CD8-positive, alpha-beta memory T cell (primary cell): Measurements from ENCODE around the gene HERC4. TPM values are rescaled to one million over a fixed set of nuclear protein-coding genes. Genes with fewer than 3 reads are reported as not detected.
"Not testable (repeated sequence)": the region's sequence is repeated elsewhere in the genome, so short reads cannot be mapped to it uniquely, and the experiment has no call there.

Experiments
- CTCF ChIA-PET: fragments of 350-600 bp; sonication (Branson Sonifier 250); formaldehyde crosslinking; loops from one replicate; lab custom pipeline; 2021; ENCODE audit warnings: antibody characterized with exemption; lab: Charles Lee
- POLR2A ChIA-PET: fragments of 350-600 bp; sonication (Branson Sonifier 250); formaldehyde crosslinking; loops from one replicate; lab custom pipeline; 2021; ENCODE audit warnings: antibody characterized with exemption; lab: Charles Lee
- DNase-seq, 5 donors: peaks; one replicate each; pipeline versions ENCODE4 v3.0.0 to v3.0.0-alpha.2; 2020 to 2022; ENCODE audit warnings: mixed read lengths in 1 of 5
- H3K27ac ChIP-seq: one replicate; pipeline ENCODE4 v1.7.0; 2013; ENCODE audit warnings: low read depth, mild to moderate bottlenecking, low read length, moderate library complexity
- H3K27me3 ChIP-seq: 2 replicates; pipeline ENCODE4 v1.7.0; 2013; ENCODE audit warnings: low read length, mild to moderate bottlenecking; ENCODE audit not compliant: insufficient read depth, poor library complexity, severe bottlenecking
- H3K36me3 ChIP-seq: 2 replicates; pipeline ENCODE4 v1.7.0; 2013; ENCODE audit warnings: mild to moderate bottlenecking, low read length, moderate library complexity; ENCODE audit not compliant: insufficient read depth
- H3K4me1 ChIP-seq: 2 replicates; pipeline ENCODE4 v1.7.0; 2013; ENCODE audit warnings: mild to moderate bottlenecking, low read length, moderate library complexity; ENCODE audit not compliant: insufficient read depth
- H3K4me3 ChIP-seq: 2 replicates; pipeline ENCODE4 v1.7.0; 2013; ENCODE audit warnings: mild to moderate bottlenecking, low read length
- H3K9me3 ChIP-seq: 2 replicates; pipeline ENCODE4 v1.7.0; 2013; ENCODE audit warnings: mild to moderate bottlenecking, low read length
- H3K27ac Mint-ChIP-seq, 8 donors: one replicate each; pipeline ENCODE4 v1.8.0; 2020 to 2021; ENCODE audit warnings: mixed read lengths in 8 of 8, mild to moderate bottlenecking in 6 of 8, inconsistent platforms in 3 of 8, moderate library complexity in 3 of 8
- H3K27me3 Mint-ChIP-seq, 2 donors: one replicate each; pipeline ENCODE4 v1.8.0; 2020 to 2021; ENCODE audit warnings: mixed read lengths in 2 of 2, mild to moderate bottlenecking in 1 of 2, moderate library complexity in 1 of 2
- H3K36me3 Mint-ChIP-seq, 3 donors: one replicate each; pipeline ENCODE4 v1.8.0; 2020 to 2021; ENCODE audit warnings: mixed read lengths in 3 of 3, inconsistent platforms in 1 of 3, mild to moderate bottlenecking in 1 of 3
- H3K4me1 Mint-ChIP-seq, 3 donors: one replicate each; pipeline ENCODE4 v1.8.0; 2020 to 2021; ENCODE audit warnings: mixed read lengths in 3 of 3, inconsistent platforms in 1 of 3, mild to moderate bottlenecking in 1 of 3
- H3K4me3 Mint-ChIP-seq, 7 donors: one replicate each; pipeline ENCODE4 v1.8.0; 2020 to 2021; ENCODE audit warnings: mixed read lengths in 7 of 7, mild to moderate bottlenecking in 6 of 7, moderate library complexity in 4 of 7, inconsistent platforms in 2 of 7
- H3K9me3 Mint-ChIP-seq, 5 donors: one replicate each; pipeline ENCODE4 v1.8.0; 2020 to 2022; ENCODE audit warnings: mixed read lengths in 5 of 5, mild to moderate bottlenecking in 3 of 5, moderate library complexity in 2 of 5, inconsistent platforms in 1 of 5
- polyA plus RNA-seq: library from polyadenylated mRNA; unstranded; fragments of 300-500 nt; fragmentation: Illumina TruSeq; gene quantifications from one replicate; pipeline ENCODE4 v1.2.3, GENCODE V29; 2021
- total RNA-seq, 2 experiments: library from RNA; stranded (reverse); gene quantifications; one replicate each; pipeline ENCODE4 v1.2.3, GENCODE V29; 2021

The HERC4 gene
- total and polyA plus RNA-seq, 3 experiments from 2014 or later = 19.0 to 41.6 (median 41.0) TPM

GRCh38 chr10:68077026-68077425 is 1.9 kb upstream of the HERC4 start:
- no peak for DNase-seq
- Mint-ChIP-seq H3K4me1 (peaks cover 24 to 30% (median 28%) of the 10 kb centered on the region in 3 donors), H3K27me3 (peaks cover 0 to 4% of the 10 kb centered on the region in 2 donors), H3K4me3 (peak overlapping the region in 1 of 7 donors; percentile 81), H3K36me3 (peaks cover 0 to 8% (median 4%) of the 10 kb centered on the region in 3 donors), H3K9me3 (no peaks in the 10 kb centered on the region), H3K27ac (peak overlapping the region in 1 of 8 donors; percentile 36)
- Histone ChIP-seq H3K4me1 (peaks cover 17% of the 10 kb centered on the region), H3K36me3 (no peaks in the 10 kb centered on the region), H3K9me3 (no peaks in the 10 kb centered on the region), H3K27me3 (no peaks in the 10 kb centered on the region), H3K4me3 (no peak overlapping the region), H3K27ac (no peak overlapping the region)
- ChIA-PET POLR2A (interaction anchor here (0.7 kb wide), 1 partner anchor 40 kb away, joined by 6 read pairs; no protein-coding TSS in a partner anchor), CTCF (no interaction called here)

GRCh38 chr10:68076081-68076480 is 998 bp upstream of the HERC4 start:
- H3K27me3 ChIP-seq, H3K27me3 Mint-ChIP-seq, H3K27ac ChIP-seq, CTCF ChIA-PET, H3K4me3 ChIP-seq, H3K9me3 Mint-ChIP-seq, H3K9me3 ChIP-seq, POLR2A ChIA-PET, DNase-seq, H3K36me3 ChIP-seq: not testable (repeated sequence)
- H3K27ac Mint-ChIP-seq = peak overlapping the region in 3 of 8 donors; percentile 22 to 78 (median 42)
- peaks cover 34 to 39% (median 38%) of the 10 kb centered on the region in 3 donors for H3K4me1 Mint-ChIP-seq
- peaks cover 26% of the 10 kb centered on the region for H3K4me1 ChIP-seq
- peaks cover 0 to 16% (median 4%) of the 10 kb centered on the region in 3 donors for H3K36me3 Mint-ChIP-seq
- peak overlapping the region in 3 of 7 donors; percentile 19 to 97 (median 94) for H3K4me3 Mint-ChIP-seq

DNA sequence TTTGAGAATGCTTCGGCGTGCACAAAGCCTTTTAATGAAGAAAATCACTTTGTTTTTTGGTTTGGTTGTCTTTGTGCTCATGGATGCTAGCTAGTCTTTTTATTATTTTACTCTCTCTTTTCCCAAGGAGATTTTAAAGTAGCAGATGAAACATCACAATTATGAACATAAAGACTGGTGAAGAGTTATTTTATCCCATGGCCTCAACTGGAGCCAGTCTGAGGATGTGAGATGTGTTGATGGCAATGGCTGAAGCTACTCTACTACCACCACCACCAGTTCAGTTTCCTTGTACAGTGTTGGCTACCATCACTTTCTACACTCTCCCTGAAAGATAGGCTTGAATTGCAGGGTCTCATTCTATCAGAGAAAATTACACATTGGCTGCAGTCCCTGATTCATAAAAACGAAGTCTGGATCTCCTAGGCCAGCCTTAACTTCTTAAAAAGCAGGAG is 494 bp upstream of the HERC4 start:
- H3K36me3 ChIP-seq = peaks cover 7% of the 10 kb centered on the region
- Mint-ChIP-seq H3K4me1 (peaks cover 39 to 44% (median 43%) of the 10 kb centered on the region in 3 donors), H3K36me3 (peaks cover 0 to 21% (median 9%) of the 10 kb centered on the region in 3 donors), H3K27ac (peak overlapping the region; percentile 78 to 96 (median 88)), H3K4me3 (peak overlapping the region; percentile 93 to 98 (median 96)), H3K9me3 (no peaks in the 10 kb centered on the region), H3K27me3 (peaks cover 0 to 4% of the 10 kb centered on the region in 2 donors)
- peak overlapping the region; percentile 73 for H3K4me3 ChIP-seq
- H3K4me1 ChIP-seq = peaks cover 31% of the 10 kb centered on the region
- ChIA-PET POLR2A (no interaction called here), CTCF (no interaction called here)
- no peaks in the 10 kb centered on the region for H3K27me3 ChIP-seq
- peak overlapping the region; percentile 43 for H3K27ac ChIP-seq
- H3K9me3 ChIP-seq = no peaks in the 10 kb centered on the region
- DNase-seq = no peak

DNA sequence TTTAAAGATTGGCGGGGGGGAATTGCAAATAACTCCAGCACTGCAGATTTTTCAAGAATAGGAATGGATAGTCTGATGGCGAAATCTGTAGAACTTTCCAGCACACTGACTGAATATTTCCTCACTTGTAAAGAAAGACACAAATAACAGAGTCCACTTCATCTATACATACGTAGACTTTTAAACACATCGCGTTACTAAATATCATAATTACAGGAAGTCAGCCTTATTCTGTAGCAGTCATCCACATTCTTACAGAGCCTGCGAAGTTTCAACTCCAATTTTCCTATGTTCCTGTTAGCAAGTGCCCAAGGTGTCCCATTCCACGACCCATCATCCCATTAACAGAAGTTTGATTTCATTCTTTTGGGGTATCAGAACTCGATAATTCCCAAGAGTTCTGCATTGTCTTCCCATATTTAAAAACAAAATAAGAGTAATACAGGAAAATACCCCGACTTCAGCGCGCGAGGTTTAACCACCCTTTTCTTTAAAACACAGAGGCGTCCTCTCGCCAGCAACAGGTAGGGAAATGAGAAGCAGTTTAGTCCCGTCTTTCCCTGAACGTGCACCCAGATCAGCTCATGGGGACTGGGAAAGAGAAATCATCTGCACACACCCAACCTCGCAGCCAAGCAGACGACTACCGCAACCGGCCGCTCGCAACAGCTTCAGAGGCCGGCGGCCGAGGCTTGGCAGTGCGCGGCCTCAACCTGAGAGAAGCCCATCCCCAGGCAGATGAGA is 880 bp downstream of the HERC4 start:
- peaks cover 7% of the 10 kb centered on the region for H3K36me3 ChIP-seq
- POLR2A ChIA-PET = interaction anchor here (0.7 kb wide), 2 partner anchors 23 to 257 kb away, joined by 3 read pairs; partner anchors contain the start of gene HNRNPH3
- DNase-seq = peak in 2 of 5 donors; percentile 7 to 8
- H3K27ac ChIP-seq = peak overlapping the region; percentile 97
- CTCF ChIA-PET = interaction anchor here (0.5 kb wide), 1 partner anchor 189 kb away, joined by 4 read pairs; no protein-coding TSS in a partner anchor
- peaks cover 31% of the 10 kb centered on the region for H3K4me1 ChIP-seq
- H3K9me3 ChIP-seq = no peaks in the 10 kb centered on the region
- H3K9me3 Mint-ChIP-seq = no peaks in the 10 kb centered on the region
- peaks cover 0 to 4% of the 10 kb centered on the region in 2 donors for H3K27me3 Mint-ChIP-seq
- H3K4me1 Mint-ChIP-seq = peaks cover 41 to 51% (median 49%) of the 10 kb centered on the region in 3 donors
- peaks cover 0 to 28% (median 11%) of the 10 kb centered on the region in 3 donors for H3K36me3 Mint-ChIP-seq
- H3K27me3 ChIP-seq = no peaks in the 10 kb centered on the region
- H3K27ac Mint-ChIP-seq = peak overlapping the region; percentile 91 to 97 (median 94)
- peak overlapping the region; percentile 93 to 98 (median 96) for H3K4me3 Mint-ChIP-seq
- H3K4me3 ChIP-seq = peak overlapping the region; percentile 63

- ChIA-PET CTCF (no interaction called here), POLR2A (interaction anchor here (0.6 to 0.7 kb wide), 2 partner anchors 23 to 190 kb away, joined by 3 to 4 read pairs; no protein-coding TSS in a partner anchor)
- peaks cover 43 to 57% (median 54%) of the 10 kb centered on the region in 3 donors for H3K4me1 Mint-ChIP-seq
- no peak for DNase-seq
- H3K36me3 ChIP-seq = peaks cover 7% of the 10 kb centered on the region
- H3K9me3 ChIP-seq = no peaks in the 10 kb centered on the region
- peak overlapping the region; percentile 93 to 98 (median 96) for H3K4me3 Mint-ChIP-seq
- no peaks in the 10 kb centered on the region for H3K27me3 ChIP-seq
- H3K4me1 ChIP-seq = peaks cover 31% of the 10 kb centered on the region
- H3K27ac Mint-ChIP-seq = peak overlapping the region; percentile 91 to 97 (median 94)
- peaks cover 0 to 32% (median 12%) of the 10 kb centered on the region in 3 donors for H3K36me3 Mint-ChIP-seq
- H3K27ac ChIP-seq = peak overlapping the region; percentile 97
- H3K4me3 ChIP-seq = peak overlapping the region; percentile 63
- peaks cover 0 to 3% of the 10 kb centered on the region in 2 donors for H3K27me3 Mint-ChIP-seq
- no peaks in the 10 kb centered on the region for H3K9me3 Mint-ChIP-seq
Measured at GRCh38 chr10:68073631-68074030, 1.5 kb downstream of the HERC4 start.

GRCh38 chr10:68067508-68067907 is 7.6 kb downstream of the HERC4 start:
- H3K9me3 ChIP-seq = no peaks in the 10 kb centered on the region
- Mint-ChIP-seq H3K9me3 (no peaks in the 10 kb centered on the region), H3K4me3 (no peak overlapping the region), H3K27me3 (no peaks in the 10 kb centered on the region), H3K4me1 (peaks cover 35 to 64% (median 58%) of the 10 kb centered on the region in 3 donors), H3K27ac (peak overlapping the region in 2 of 8 donors; percentile 41 to 50), H3K36me3 (peaks cover 0 to 45% (median 11%) of the 10 kb centered on the region in 3 donors)
- no peak overlapping the region for H3K27ac ChIP-seq
- no peaks in the 10 kb centered on the region for H3K27me3 ChIP-seq
- H3K4me1 ChIP-seq = peaks cover 14% of the 10 kb centered on the region
- ChIA-PET CTCF (no interaction called here), POLR2A (interaction anchor here (0.6 kb wide), 1 partner anchor 215 kb away, joined by 3 read pairs; no protein-coding TSS in a partner anchor)
- DNase-seq = no peak
- H3K36me3 ChIP-seq = peaks cover 7% of the 10 kb centered on the region
- H3K4me3 ChIP-seq = no peak overlapping the region

- no peak overlapping the region for H3K4me3 ChIP-seq
- Mint-ChIP-seq H3K4me3 (no peak overlapping the region), H3K36me3 (peaks cover 0 to 47% (median 9%) of the 10 kb centered on the region in 3 donors), H3K27me3 (no peaks in the 10 kb centered on the region), H3K9me3 (no peaks in the 10 kb centered on the region), H3K27ac (peak overlapping the region in 2 of 8 donors; percentile 4 to 50), H3K4me1 (peaks cover 34 to 62% (median 56%) of the 10 kb centered on the region in 3 donors)
- ChIA-PET CTCF (no interaction called here), POLR2A (no interaction called here)
- no peaks in the 10 kb centered on the region for H3K9me3 ChIP-seq
- no peak for DNase-seq
- H3K4me1 ChIP-seq = peaks cover 14% of the 10 kb centered on the region
- peaks cover 7% of the 10 kb centered on the region for H3K36me3 ChIP-seq
- H3K27ac ChIP-seq = no peak overlapping the region
- no peaks in the 10 kb centered on the region for H3K27me3 ChIP-seq
Measured at GRCh38 chr10:68067029-68067428, 8.1 kb downstream of the HERC4 start.
